ENCODE data around the gene ACYP2. TPM values are rescaled to one million over a fixed set of nuclear protein-coding genes. Genes with fewer than 3 reads are reported as not detected.
"Not testable (repeated sequence)": the region's sequence is repeated elsewhere in the genome, so short reads cannot be mapped to it uniquely, and the experiment has no call there.

Gene ACYP2
- total RNA-seq: 5.0 and 8.7 TPM in 2 replicates

DNA sequence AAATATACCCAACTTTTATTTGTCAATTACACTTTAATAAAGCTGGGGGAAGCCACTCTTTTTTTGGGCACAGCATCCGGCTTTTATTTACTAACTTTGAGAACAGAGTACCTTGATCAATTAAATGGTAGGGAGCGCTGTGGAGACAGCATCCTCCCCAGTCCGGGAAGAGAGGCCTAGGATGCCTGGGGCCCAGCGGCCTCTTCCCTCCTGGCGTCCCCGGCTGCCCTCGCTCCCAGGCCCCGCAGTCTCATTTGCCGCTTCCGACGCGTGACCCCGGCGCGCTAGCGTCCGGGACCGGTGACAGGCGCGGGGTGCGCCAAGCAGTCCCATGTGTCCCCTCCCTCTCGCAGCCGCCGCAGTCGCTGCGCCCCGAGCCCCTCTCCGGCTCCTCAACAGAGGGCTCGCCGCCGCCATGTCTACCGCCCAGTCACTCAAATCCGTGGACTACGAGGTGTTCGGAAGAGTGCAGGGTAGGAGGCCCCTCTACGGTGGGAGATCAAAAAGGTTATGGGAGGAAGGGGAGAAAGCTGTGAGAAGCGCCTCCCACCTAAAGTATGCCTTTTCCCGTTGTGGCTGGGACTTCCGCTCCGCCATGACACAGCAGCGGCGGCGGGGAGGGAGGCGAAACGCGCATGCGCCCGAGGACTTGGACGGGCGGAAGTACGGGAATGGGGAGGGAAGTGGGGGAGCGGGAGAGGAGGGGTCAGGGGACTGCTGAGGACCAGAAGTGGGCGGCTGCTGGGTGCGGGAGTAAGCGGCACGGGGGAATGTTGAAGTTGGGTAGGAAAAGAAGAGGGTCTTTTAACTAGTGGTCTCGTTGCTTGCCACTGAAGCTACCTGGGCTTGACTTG lies at the start of gene ACYP2:
Gene ACYP2 (plus strand): TSS at position 332 of the 854 bp plus-strand sequence.
- peak; percentile 97 to 98 for DNase-seq (ENCODE audit: low read depth in 2 of 2)

DNA sequence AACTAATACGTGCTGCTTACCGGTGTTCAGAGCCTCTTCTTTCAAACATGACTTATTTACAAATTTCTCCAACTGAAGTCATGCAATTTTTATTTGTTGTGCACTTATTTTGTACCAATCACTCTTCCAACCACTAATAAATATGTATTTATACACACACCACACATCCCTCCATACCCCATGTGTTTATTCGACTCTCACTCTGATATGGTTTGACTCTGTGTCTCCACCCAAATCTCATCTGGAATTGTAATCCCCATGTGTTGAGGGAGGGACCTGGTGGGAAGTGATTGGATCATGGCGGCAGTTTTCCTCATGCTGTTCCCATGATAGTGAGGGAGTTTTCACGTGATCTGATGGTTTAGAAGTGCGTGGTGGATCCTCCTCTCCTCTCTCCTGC lies 49.5 kb upstream of the ACYP2 start:
- DNase-seq (ENCODE audit: low read depth in 2 of 2): no peak

DNA sequence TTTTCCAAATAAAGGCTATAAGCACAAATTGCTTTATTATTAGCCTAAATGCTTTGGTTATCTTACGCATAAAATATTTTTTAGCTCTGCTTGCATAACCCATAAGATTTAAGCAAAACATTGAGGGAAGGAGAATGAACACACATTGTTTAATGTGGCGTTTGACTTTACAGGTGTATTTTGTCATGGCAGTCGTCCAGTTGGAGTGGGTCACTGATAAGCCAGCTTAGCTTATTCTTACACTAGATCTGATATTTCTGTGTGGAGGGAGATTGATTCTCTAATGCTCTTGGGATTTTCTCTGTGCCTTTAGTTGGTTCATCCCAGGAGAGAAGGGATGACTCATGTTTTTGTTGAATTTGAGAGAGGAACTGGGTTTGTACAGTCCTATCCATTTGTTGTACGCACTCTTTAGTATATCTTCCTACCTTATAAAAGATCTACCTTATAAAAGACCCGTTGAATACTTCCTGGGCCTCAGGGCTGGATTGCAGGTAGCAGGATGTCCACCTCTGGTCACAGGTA lies 47.5 kb upstream of the ACYP2 start:
- no peak for DNase-seq (ENCODE audit: low read depth in 2 of 2)

DNA sequence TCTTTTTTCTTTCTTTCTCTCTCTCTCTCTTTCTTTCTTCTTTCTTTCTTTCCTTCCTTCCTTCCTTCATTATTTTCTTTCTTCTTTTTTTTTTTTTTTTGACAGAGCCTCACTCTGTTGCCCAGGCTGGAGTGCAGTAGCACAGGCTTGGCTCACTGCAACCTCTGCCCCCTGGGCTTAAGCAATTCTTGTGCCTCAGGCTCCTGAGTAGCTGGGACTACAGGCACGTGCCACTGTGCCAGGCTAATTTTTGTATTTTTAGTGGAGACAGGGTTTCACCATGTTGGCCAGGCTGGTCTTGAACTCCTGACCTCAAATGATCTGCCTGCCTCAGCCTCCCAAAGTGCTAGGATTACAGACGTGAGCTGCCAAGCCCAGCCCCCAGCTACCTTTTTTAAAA lies 42.9 kb upstream of the ACYP2 start:
- not testable (repeated sequence) for DNase-seq (ENCODE audit: low read depth in 2 of 2)

DNA sequence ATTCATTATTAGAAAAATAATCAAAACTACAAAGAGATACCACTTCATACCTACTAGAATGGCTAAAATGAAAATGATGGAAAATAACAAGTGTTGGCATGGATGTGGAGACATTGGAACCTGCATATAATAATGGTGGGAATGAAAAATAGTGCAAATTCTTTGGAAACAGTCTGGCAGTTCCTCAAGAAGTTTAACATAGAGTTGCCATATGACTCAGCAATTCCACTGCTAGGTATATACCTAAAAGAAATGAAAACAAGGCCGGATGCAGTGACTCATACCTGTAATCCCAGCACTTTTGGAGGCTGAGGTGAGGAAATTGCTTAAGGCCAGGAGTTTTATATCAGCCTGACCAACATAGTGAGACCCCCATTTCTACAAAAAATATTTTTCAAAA lies 41.6 kb upstream of the ACYP2 start:
- peak; percentile 16 to 57 for DNase-seq (ENCODE audit: low read depth in 2 of 2)

DNA sequence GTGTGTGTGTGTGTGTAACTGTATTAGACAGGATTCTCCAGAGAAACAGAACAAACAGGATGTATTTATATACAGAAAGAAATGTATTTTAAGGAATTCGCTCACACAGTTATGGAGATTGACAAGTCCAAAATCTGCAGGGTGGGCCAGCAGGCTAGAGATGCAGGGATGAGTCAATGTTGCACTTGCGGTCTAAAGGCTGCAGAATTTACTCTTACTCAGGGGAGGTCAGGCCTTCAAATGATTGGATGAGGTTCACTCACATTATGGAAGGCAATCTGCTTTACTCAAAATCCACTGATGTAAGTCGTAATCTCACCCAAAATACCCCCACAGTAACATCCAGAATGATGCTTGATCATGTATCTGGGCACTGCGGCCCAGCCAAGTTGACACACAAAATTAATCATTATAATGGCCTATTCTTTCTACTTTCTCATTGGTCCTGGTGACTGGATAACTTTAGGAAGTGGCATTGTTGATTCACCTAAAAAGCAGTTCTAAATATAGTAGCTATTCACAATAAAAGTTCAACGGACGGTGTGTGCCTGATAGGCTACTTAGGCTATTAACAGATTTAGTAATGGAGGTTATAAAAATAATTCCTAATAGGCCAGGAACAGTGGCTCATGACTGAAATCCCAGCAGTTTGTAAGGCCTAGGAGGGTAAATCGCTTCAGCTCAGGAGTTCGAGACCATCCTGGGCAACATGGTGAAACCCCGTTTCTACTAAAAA lies 40.6 kb upstream of the ACYP2 start:
- DNase-seq (ENCODE audit: low read depth in 2 of 2): peak; percentile 35 to 37

DNA sequence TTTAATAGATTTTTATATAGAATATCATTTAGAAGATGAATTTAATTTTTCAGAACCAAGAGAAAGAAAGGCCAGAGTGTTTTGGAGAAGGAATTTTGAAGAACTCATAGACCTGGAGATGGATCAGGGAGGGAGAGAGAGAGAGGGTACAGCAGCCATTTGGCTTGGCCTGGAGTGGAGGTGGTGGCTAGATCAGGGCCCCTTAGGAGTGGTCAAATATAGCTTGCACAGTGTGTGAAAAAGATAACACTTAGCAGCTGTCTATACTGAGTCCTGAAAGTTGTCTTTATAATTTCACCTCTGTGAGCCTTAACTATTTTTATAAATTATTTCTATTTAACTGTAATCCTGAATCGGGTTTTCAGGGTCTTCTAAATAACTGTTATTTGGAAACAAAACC lies 38.8 kb upstream of the ACYP2 start:
- DNase-seq (ENCODE audit: low read depth in 2 of 2): no peak

DNA sequence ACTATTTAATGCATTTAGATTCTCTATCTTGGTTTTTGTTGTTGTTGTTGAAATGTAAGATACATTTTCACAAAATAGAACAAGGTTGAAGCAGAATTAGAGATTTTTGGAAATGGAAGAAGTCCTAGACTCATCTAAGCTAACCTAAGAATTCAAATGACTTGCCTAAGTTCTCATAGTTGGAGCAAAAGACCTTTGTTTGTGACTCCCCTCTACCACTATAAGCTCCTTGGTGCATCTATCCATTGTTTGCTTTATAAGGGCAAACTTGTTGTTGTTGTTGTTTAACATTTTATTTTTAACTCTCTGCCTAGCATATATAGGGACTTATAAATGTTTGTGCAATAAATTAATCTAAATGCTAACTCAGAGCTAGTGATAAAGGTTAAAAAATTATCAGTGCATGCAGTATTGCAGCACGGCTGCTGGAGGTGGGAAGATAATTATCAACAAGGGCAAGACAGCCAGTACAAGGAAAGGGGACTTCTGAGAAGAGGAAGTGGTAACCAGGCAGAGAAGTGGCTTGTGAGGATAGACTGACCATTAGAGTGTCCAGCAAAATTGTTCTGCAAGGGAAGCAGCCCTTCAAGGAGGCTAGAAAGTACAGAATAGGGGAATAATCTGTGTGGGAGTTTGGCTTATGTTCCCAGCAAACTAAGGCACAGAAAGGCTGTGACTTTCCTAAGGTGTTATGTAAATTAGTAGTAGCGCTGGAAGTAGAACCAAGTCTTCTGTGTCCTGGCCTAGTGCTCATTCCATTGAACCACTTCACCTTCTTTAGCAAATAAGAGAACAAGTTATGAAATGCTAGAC lies 38.1 kb upstream of the ACYP2 start:
- DNase-seq (ENCODE audit: low read depth in 2 of 2): no peak

DNA sequence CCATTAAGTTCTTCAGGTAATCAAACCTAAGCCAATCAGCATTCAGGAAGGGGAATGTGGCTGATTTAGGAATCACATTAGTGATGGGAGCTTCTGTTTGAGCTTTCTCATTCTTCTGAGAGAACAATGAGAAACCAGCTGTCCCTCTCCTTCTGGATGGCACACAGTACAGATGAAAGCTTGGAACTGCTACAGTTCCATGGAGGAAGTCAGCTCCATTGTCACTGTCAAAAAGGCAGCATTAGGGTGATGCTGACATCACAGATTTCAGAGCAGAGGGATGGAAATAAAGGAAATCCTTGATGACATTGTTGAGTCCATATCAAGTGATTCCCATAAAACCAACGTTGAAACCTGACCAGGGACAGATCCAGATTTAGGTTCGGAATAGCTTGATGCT lies 36.1 kb upstream of the ACYP2 start:
- peak in 1 of 2 donors; percentile 46 for DNase-seq (ENCODE audit: low read depth in 2 of 2)

DNA sequence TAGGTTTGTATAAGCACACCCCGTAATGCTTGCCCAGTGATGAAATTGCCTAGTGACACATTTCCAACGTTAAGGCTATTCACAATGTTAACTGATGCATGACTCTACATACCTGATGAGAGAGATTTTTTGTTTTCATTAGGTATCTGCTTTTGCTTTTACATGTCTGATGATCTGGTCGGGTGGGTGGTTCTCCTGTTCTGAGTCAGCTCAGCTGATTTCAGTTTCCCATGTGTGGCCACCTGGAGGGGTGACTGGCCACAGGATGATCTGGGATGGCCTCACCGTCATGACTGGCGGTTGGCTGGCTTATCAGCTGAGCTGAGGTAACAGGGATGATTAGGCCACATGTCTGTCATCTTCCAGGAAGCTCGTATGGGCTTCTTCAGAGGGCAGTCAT lies 33.8 kb upstream of the ACYP2 start:
- no peak for DNase-seq (ENCODE audit: low read depth in 2 of 2)

DNA sequence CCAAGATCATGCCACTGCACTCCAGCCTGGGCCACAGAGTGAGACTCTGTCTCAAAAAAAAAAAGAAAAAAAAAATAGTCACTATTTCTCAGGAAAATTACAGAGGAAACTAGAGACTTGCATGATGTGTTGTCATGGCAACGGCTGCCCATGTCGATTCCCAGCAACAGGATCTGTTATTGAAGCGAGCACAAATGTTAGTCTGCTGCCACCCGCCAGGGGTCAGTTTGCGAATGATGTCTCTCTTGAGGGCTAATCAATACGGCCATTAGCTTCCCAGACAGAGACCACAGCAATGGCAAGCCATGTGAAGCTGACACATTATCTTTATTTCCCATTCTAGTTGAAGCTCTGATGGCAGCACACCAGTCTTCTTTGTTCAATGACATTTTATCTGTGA lies 32.4 kb upstream of the ACYP2 start:
- DNase-seq (ENCODE audit: low read depth in 2 of 2): peak in 1 of 2 donors; percentile 13

DNA sequence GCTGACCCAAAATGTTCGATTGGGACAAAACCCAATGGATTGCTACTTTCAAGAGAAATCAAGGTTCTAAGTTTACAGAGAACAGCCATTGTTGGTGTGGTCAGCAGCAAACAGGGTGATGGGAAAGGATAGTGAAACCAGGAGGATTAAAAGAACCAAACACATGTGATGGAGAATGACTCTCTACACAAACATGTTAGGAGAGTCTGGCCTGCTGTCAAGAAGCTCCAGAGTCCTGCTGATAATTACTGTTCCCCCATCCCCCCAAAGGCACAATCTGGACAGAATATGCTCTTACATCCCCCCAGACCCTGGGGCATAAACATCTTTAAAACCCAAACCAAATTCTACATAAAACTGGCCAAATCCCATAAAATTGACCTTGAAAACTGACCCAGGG lies 32.0 kb upstream of the ACYP2 start:
- DNase-seq (ENCODE audit: low read depth in 2 of 2): no peak

DNA sequence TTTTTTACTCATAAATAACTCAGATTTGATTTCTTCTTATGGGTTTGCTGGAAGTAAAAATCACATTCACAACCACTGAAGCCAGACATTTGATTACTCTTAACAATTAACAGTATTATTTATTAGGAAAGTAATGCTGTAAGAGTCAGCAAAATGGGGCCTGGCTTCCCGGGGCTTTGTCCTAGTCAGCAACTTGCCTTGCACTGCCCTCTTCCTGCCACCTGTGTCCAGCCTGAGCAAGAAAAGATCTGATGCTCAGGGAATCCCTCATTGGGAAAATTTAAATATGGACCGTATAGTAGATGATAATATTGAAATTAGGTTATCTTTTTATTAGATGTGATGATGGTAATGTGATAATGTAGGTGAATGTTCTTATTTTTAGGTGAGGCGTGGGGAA lies 30.8 kb upstream of the ACYP2 start:
- peak; percentile 48 to 63 for DNase-seq (ENCODE audit: low read depth in 2 of 2)

DNA sequence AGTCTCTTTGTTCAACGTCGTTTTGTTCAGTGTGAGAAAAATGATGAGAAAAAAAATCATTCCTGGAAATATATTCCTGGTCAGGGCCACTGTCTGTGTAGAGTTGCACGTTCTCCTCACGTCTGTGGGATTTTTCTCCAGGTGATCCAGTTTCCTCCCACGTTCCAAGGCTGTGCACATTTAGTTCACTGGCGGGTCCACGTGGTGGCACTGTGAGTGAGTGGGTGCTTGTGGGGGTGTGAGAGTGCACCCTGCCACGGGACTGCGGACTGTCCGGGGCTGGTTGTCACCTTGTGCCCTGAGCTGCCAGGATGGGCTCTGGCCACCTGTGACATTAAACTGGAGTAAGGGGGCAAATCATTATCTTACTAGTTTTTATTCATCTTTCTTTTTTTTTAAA lies 30.3 kb upstream of the ACYP2 start:
- no peak for DNase-seq (ENCODE audit: low read depth in 2 of 2)

DNA sequence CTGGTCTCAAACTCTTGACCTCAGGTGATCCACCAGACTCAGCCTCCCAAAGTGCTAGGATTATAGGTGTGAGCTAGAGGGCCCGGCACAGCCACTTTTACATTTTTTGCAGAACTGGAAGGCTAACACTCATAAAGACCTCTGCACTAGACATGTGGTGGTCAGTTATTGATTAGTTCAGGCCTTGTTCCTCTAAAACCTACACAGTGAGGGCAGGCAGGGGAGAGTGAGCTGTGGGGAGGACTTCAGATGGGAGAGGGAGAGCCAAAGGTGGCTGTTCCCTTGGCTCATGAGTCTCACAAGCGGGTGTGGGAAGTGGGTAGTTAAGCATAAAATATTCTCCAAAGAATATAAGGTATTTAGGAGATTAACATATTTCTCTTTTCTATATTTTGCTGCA lies 29.3 kb upstream of the ACYP2 start:
- no peak for DNase-seq (ENCODE audit: low read depth in 2 of 2)

DNA sequence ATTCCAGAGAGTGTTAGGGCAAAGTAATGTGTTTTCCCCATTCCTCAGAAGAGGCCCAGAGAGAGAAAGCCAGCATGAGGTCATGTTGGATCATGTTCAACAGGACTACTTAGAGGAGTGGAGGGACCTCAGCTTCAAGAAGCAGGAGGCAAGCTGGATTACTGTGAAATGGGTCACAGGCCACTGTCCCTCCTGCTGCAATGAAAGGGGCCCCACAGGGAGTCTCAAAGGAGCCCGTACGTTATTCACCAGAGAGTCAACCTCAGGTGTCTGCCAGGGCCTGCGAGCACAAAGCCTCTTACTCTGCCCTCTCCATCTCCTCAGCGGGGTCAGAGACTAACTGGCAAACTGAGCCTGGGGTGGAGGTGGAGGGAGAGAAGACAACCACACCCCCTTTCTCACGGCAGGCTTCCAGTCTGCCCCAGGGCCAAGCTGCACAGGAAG lies 27.2 kb upstream of the ACYP2 start:
- no peak for DNase-seq (ENCODE audit: low read depth in 2 of 2)

DNA sequence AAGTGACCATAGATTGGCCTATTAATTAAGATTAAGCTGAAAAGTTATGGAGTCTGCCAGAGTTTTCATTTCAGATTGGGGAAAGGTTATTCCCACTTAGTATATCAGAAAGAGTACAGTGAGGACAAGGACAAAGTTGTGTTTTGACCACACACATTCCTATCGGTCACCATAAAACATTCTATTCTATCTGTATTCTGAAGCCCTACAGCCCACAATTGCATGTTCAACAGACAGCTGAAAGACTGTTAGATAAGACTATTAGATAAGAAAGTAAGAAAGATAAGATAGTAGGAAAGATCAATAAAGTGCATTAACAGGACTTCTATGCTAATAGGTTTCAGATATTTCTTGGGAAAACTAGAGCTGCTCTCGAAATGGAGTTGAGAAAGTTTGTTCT lies 26.7 kb upstream of the ACYP2 start:
- DNase-seq (ENCODE audit: low read depth in 2 of 2): no peak

DNA sequence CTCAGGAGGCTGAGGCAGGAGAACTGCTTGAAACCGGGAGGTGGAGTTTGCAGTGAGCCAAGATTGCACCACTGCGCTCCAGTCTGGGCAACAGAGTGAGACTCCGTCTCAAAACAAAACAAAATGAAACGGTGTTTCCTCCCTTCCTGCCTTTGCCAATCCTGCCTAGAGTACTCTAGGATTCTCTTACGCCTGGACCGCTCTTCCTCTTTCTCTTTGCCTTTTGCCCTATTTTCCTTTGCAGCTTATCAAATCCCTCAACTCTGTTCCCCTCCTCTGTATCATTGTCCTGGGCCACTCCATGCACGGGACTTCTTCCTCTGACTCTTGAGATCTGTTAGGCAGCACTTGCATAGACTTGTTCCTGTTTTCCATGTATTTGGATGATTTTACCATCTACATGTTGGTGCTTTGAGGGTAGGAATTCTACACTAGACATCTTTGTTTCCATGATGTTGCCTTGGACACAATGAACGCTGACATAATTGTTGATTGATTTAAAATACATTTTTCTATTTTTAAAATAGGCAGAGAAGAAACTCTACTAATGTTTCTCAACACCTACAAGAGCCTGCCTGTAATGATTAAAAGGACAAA lies 24.8 kb upstream of the ACYP2 start:
- peak in 1 of 2 donors; percentile 64 for DNase-seq (ENCODE audit: low read depth in 2 of 2)

DNA sequence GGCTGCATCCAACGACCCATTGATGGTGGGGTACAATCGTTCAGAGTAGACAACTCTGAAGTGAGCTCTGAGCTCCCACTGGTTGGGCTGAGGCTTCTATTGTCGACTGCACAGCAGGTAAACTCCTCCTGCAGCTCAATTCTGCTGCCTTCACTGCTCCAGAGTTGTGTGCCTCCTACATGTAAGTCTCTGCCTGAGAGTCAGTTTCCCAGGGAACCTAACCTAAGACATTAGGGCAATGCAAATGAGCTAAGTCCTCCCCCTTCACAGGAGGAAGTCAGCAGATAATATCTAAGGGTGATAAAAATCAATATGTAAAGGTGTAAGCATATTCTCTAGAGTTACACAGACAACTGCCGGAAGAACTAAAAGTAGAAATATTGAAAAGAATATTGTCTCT lies 22.5 kb upstream of the ACYP2 start:
- no peak for DNase-seq (ENCODE audit: low read depth in 2 of 2)

DNA sequence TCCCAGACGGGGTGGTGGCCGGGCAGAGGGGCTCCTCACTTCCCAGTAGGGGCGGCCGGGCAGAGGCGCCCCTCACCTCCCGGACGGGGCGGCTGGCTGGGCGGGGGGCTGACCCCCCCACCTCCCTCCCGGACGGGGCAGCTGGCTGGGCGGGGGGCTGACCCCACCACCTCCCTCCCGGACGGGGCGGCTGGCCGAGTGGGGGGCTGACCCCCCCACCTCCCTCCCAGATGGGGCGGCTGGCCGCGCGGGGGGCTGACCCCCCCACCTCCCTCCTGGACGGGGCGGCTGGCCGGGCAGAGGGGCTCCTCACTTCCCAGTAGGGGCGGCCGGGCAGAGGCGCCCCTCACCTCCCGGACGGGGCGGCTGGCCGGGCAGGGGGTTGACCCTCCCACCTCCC lies 20.0 kb upstream of the ACYP2 start:
- DNase-seq (ENCODE audit: low read depth in 2 of 2): not testable (repeated sequence)

DNA sequence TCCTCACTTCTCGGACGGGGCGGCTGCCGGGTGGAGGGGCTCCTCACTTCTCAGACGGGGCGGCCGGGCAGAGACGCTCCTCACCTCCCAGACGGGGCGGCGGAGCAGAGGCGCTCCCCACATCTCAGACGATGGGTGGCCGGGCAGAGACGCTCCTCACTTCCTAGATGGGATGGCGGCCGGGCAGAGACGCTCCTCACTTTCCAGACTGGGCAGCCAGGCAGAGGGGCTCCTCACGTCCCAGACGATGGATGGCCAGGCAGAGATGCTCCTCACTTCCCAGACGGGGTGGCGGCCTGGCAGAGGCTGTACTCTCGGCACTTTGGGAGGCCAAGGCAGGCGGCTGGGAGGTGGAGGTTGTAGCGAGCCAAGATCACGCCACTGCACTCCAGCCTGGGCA lies 19.3 kb upstream of the ACYP2 start:
- not testable (repeated sequence) for DNase-seq (ENCODE audit: low read depth in 2 of 2)

Measured in lung microvascular endothelial cell (primary cell).